Sciatic nerve (tissue), 2 donors: ENCODE data around the gene GTF3C1. TPM values are rescaled to one million over a fixed set of nuclear protein-coding genes. Genes with fewer than 3 reads are reported as not detected.

Source experiments
- ATAC-seq: fragments of 200-7000 bp; cut with Tn5 transposase; one replicate; pipeline ENCODE4 v1.9.1; 2020; ENCODE audit warnings: mild to moderate bottlenecking, moderate library complexity
- DNase-seq: peaks from one replicate; pipeline ENCODE4 v3.0.0-alpha.2; 2020; ENCODE audit warnings: low spot score
- intact Hi-C: fragments of 100-400 bp; cut with DNase I; formaldehyde crosslinking; loops from one replicate; pipeline ENCODE4 v1.14.2; 2022
- total RNA-seq: library from RNA; stranded (reverse); fragmentation: NEBNext Ultra II Directional; extraction: Animal tissue kit (Norgen Biotek cat#: 25700); gene quantifications from one replicate; pipeline ENCODE4 v1.2.1, GENCODE V29; 2021
- donor health status: DM: no; HTN: no; CAD: no.
- donor health status: DM: no; HTN: no; CAD: no.

Gene GTF3C1, protein sequence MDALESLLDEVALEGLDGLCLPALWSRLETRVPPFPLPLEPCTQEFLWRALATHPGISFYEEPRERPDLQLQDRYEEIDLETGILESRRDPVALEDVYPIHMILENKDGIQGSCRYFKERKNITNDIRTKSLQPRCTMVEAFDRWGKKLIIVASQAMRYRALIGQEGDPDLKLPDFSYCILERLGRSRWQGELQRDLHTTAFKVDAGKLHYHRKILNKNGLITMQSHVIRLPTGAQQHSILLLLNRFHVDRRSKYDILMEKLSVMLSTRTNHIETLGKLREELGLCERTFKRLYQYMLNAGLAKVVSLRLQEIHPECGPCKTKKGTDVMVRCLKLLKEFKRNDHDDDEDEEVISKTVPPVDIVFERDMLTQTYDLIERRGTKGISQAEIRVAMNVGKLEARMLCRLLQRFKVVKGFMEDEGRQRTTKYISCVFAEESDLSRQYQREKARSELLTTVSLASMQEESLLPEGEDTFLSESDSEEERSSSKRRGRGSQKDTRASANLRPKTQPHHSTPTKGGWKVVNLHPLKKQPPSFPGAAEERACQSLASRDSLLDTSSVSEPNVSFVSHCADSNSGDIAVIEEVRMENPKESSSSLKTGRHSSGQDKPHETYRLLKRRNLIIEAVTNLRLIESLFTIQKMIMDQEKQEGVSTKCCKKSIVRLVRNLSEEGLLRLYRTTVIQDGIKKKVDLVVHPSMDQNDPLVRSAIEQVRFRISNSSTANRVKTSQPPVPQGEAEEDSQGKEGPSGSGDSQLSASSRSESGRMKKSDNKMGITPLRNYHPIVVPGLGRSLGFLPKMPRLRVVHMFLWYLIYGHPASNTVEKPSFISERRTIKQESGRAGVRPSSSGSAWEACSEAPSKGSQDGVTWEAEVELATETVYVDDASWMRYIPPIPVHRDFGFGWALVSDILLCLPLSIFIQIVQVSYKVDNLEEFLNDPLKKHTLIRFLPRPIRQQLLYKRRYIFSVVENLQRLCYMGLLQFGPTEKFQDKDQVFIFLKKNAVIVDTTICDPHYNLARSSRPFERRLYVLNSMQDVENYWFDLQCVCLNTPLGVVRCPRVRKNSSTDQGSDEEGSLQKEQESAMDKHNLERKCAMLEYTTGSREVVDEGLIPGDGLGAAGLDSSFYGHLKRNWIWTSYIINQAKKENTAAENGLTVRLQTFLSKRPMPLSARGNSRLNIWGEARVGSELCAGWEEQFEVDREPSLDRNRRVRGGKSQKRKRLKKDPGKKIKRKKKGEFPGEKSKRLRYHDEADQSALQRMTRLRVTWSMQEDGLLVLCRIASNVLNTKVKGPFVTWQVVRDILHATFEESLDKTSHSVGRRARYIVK (N-terminal part only)
- 54.0 TPM for total RNA-seq

DNA sequence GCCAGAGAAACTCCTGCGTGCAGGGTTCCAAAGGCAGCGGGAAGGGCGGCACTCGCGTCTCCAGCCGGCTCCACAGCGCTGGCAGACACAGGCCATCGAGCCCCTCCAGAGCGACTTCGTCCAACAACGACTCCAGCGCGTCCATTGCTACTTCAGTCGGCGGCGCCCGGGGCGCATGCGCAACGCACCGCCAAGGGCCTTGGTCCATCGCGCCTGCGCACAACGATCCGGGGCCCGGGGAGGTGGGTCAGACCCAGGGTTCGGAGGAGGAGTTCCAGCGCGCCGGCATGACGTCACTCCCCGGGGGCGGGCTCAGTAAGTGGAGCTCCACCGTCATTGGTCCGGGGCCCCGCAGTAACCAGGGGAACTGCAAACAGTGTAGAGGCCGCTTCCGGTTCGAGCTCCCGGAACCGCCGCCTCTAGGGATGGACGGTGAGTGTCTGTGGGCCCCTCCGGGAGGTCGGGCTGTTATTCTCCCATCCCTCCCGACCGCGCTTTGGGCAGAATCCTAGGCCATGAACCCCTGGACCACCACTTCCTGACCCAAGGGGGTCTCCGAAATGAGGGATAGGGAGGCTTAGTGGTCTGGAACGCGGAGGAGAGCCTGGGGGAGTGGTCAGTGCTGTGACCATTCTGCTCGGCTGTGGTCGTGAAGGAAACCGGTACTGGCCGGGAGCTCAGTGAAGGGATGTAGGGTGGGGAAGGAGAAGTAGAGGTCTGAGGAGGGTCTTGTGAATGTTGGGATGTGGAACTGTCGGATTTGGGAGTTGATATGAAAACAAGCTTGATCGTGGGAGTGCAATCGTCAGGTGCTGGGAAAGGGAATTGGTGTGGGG is at the start of gene GTF3C1, which contains the start of gene KATNIP:
Gene GTF3C1, minus strand, starts transcription at position 168 of the 836 bp plus-strand sequence. Its CDS starts 23 bp downstream, at position 145.
Gene KATNIP, plus strand, starts transcription at position 399 of the 836 bp plus-strand sequence. Its CDS starts 27 bp downstream, at position 426.
- ATAC-seq (peak; percentile 100), DNase-seq (peak; percentile 100)
- intact Hi-C loops: loop anchor here (10.0 kb wide), 1 partner anchor 95 kb away; no protein-coding TSS in a partner anchor

DNA sequence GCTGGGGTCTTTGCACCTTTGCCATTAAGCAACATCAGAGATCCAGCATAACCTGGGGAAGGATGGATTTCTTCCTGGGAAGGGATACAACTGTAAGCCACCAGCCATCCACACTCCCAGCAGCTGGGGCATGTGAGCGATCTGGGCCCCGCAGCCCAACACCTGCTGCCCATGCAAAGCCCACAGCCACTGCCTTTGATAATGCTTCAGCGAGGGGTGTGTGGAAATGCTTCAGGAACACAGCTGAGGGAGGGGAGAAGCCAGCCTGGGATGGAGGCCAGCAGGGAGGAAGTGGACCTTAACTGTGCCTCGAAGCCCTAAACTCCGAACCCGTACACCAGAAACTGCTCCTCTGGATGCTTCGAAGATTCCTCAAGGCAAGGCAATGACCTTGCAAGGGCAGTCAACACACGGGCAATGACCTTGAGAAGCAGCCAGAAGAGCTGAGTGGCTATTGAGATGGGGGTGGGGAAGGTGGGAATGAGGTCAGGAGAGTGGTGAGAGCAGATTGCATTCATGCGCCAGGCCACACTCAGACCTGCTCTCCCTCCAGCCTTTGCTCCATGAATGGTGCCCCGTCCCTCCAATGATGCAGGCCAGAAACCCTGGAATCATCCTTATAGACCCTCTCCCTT is 49.3 kb upstream of the GTF3C1 start:
- intact Hi-C loops: no loop called here
- no peak for DNase-seq
- ATAC-seq: no peak

DNA sequence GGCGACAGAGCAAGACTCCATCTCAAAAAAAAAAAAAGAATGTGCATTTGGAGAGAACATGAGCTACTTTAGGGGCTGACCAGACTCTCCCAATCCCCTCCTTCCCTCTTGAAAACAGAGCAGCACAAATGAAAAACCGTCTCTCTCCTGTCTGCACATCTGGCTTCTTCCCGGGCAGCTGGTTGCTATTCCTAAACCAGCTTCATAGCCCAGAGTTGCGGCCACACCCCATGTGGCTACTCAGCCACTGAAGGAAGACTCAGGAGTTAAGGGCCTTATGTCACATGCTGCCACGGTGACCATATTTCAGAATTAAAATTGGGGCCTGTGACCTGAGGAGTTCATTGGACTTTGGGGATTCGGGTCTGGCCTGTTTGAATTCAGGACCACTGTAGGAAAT is 48.5 kb upstream of the GTF3C1 start:
- no peak for ATAC-seq
- intact Hi-C loops: no loop called here
- no peak for DNase-seq

DNA sequence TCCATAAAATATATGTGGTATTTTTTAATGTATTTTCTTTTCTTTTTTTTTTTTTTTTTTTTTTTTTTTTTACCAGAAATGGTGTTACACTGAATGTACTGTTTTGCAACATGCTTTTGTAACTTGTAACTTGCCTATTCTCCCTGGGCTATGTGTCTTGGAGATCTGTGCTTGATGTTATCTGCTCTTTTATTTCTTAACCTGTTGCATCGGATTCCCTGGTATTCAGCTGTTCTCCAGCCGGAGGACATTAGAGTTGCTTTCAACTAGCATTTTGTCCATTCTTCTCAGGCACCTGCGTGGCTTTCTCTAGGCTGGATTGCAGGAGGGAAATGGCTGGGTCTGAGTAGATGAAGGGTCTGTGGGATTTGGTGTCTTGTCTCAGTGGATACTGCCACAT is 47.6 kb upstream of the GTF3C1 start:
- intact Hi-C loops: no loop called here
- ATAC-seq: no peak
- DNase-seq: no peak

DNA sequence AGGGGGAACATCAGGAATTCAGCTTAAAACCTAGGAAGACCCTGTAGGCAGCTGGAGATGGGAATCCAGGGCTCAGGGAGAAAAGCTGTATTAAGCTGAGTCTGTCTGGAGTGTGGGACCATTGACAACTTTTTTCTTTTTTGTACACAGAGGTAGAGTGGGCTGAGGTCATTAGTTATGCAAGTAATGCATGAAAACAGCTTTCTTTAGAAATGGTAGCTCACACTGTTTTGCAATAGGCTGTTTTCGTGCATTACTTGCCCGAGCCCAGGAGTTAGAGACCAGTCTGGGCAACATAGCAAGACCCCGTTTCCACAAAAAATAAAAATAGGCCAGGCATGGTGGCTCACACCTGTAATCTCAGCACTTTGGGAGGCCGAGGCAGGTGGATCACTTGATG is 46.7 kb upstream of the GTF3C1 start:
- ATAC-seq (no peak), DNase-seq (no peak)
- intact Hi-C loops: no loop called here

DNA sequence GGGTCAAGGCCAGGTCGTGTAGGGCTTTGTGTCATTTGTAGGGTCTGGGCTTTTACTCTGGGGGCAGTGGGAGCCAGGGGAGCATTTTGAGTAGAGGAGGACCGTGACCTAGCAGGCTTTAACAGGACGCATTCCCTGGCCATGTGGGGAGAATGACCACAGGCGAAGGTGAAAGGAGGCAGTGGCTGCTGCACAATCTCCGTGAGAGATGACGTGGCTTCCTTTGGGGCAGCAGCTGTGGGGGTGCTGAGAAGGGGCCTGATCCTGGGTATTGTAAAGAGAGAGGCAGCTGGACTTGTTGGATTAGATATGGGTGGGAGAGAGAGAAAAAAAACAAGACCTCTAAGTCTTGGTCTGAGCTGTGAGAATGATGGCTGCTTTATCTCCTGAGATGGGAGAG is 46.3 kb upstream of the GTF3C1 start:
- intact Hi-C loops: no loop called here
- no peak for DNase-seq
- no peak for ATAC-seq

DNA sequence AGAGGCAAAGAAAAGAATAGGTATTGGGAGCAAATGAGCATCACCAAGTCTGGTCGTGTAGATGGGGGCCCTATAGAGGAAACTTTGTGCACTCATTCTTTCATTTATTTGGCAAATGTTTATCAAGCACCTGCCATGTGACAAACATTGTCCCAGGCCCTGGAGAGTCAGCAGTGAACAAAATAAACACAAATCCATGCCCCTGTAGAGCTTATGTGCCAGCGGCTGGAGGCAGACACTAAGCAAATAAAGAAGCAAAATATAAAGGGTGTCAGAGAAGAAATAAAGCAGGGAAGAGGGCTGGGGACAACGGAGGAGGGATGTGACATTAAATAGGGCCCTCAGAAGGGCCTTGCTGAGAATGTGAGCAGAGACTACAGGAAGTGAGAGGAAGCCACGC is 45.8 kb upstream of the GTF3C1 start:
- ATAC-seq (no peak), DNase-seq (no peak)

DNA sequence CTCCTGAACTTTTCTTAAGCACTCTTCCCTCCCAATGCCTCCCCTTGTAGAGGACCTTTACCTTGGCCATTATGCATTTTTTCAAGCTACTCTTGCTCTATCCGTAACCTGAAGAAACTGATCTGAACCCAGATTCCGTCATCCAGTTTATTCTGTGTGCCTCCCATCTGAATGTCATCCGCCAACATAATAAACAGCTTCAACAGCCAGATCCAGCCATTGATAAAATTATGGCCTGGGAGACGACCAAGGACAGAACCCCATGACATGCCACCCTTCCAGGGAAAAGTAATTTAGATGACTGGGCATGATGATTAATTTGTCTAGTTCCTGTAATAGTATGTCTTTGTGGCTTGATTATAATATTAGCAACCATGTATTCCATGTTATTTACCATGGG is 42.1 kb upstream of the GTF3C1 start:
- ATAC-seq (no peak), DNase-seq (no peak)
- intact Hi-C loops: no loop called here

More for the DNA sequence above, 45.8 kb upstream of the GTF3C1 start:
- intact Hi-C loops: no loop called here

DNA sequence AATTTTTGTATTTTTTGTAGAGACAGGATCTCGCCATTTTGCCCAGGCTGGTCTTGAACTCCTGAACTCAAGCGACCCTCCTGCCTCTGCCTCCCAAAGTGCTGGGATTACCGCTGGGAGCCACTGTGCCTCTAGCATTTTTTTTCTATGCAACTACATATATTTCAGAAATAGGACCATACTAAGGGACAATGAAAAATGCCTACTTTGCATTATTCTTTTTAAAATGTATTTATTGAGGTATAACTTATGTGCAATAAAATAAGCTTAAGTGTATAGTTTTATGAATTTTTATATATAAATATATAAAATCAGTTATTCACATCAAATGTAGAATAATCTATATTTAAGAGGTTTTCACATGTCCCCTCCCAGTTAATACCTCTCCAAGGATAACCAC is 38.3 kb upstream of the GTF3C1 start:
- ATAC-seq (no peak), DNase-seq (no peak)
- intact Hi-C loops: no loop called here

DNA sequence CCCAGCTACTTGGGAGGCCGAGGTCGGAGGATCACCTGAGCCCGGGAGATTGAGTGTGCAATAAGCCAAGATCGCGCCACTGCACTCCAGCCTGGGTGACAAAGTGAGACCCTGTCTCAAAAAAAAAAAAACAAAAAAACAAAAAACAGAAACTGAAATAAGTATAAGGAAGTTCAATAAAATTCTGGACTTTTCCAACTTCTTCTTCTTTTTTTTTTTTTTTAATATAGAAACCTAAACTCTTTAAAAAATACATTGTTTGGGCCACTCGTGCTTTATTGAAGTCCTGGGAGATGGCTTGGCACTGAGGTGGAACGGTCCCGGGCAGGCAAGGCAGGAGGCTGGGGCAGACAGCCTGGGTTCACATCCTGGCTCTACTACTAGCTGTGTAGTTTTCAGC is 37.0 kb upstream of the GTF3C1 start:
- no peak for ATAC-seq
- intact Hi-C loops: no loop called here
- DNase-seq: no peak

DNA sequence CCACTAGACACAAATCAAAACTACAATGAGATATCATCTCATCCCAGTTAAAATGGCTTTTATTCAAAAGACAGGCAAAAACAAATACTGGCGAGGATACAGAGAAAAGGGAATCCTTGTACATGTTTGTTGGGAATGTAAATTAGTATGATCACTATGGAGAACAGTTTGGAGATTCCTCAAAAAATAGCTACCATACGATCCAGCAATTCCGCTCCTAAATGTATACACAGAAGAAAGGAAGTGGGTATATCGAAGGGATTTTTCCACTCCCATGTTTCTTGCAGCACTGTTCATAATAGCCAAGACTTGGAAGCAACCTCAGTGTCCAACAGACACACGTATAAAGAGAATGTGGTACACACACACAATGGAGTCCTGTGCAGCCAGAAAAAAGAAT is 35.5 kb upstream of the GTF3C1 start:
- intact Hi-C loops: no loop called here
- ATAC-seq: no peak

DNA sequence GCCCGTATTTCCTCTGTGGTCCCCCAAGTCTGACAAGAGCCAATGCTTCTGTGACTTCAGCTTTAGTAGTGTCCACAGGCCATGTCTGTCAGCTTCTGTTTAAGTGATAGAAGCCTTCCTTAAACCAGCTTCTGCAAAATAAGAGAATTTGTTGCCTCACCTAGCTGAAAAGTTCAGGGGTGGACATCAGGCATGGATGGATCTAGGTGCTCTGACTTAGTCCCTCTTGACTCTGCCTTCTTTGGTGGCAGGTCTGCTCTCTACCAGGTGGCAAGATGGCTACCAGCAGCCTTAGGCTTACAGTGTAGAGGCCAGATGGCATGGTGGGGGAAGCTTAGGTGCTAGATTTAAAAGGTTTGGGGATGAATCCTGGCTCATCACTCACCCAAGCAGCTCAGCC is 33.9 kb upstream of the GTF3C1 start:
- DNase-seq (no peak), ATAC-seq (no peak)
- intact Hi-C loops: no loop called here

More for the DNA sequence above, 35.5 kb upstream of the GTF3C1 start:
- DNase-seq: no peak

DNA sequence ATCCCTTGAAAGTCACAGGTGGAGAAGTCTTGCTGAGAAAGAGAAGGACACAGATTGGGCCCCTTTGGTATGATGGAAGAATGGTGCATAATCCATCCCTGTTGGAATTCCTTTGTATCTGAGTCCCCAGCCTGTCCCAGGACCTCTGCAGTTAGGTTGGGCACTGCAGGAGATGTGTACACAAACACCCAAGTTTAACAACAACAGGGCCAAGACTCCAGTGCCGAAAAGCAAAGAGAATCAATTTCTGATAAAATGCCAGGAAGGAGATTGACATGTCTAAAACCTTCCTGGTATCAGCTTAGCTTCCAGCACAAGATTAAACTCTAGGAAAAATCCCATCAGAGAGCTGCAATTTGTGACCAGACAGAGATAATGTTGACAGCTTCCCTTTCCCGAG is 33.2 kb upstream of the GTF3C1 start:
- ATAC-seq: no peak
- intact Hi-C loops: no loop called here
- DNase-seq: no peak

DNA sequence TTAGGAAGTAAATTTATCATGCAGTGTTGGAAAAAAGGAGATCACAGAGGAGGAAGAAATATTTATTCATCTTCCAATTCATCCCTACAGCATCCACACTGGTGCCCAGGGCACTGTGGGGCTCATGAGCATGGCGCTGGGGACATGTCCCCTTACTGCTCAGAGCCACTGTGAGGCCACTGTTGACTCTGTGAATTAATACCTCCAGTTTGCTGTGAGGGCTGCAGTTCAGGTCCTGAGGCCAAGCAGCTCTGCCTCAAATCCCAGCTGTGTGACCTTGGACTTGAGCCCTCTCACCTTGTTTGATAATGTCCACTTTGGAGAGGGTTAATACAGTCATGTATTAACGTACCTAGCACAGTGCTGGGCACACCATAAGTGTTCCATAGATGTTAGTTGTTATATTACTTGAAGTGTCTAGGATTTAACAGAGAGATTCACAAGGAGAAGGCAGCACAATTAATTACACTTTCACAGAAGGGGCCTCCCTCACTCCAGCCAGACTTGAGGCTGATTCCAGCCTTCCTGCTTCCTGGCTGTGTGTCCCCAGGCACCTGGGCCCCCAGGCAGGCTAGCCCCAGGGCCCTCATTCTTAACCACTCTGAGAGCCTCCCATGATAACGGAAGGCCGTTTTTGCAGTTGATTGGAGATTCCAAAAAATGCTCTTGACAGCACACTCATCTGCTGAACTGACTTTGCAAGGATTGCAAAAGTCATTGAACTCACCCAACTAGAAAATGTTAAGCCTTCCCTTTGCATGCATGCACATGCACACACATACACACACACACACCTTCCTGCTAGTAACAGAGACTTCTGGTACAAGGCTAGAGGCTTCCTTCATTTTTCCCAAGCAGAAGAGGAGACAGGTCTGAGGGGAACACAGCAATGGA is 29.6 kb upstream of the GTF3C1 start:
- no peak for ATAC-seq
- DNase-seq: no peak
- intact Hi-C loops: no loop called here

DNA sequence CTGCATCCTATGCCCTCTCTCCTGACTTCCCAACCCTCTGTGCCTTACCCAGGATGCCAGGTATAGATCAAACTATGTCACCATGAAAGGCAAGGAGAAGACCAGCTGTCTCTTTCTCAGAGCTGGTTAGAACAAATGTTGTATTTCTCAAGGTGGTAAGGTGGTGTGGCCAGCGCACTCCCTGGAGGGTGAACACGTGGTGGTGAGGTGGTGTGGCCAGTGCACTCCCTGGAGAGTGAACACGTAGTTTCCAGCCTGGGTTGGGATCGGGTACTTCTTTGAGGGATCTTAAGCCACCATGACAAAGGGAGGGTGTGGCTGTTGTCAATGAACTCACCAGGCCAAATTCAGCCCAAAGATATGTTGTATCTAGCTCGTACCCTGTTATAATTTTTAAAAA is 27.0 kb upstream of the GTF3C1 start:
- no peak for ATAC-seq
- no peak for DNase-seq
- intact Hi-C loops: no loop called here

DNA sequence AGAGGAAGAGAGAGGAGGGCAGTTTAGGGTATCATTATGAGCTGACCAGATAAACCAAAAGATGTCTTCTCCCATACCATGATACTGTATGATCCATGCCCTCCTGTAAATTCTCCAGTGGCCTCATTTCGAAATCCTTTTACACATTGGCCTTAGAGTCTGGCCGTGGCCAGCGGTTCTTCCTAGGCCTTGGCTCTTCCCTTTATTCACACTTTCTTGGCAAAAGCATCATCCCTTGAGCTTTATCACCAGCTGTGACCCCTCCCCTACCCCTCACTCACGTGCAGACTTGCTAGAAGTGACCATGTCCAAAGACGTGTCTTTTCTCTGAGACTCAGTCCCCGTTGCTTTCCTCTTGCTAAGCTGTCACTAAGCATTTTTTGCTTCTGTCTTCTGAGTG is 23.0 kb upstream of the GTF3C1 start:
- intact Hi-C loops: no loop called here
- DNase-seq (no peak), ATAC-seq (peak; percentile 90)
